A673 (cell line): ENCODE data around the gene PLEK. TPM values are rescaled to one million over a fixed set of nuclear protein-coding genes. Genes with fewer than 3 reads are reported as not detected.

ENCODE experiments used
- BruUV-seq: library from RNA; stranded (reverse); fragments of 400-500 nt; replicated peaks from 2 replicates; lab custom pipeline; 2021; lab: Mats Ljungman, UMichigan
- CTCF ChIA-PET: fragments of 300-600 bp; sonication (Branson Sonifier 250); formaldehyde crosslinking; loops from one replicate; lab custom pipeline; 2022; ENCODE audit warnings: antibody characterized with exemption; lab: Charles Lee
- POLR2A ChIA-PET: fragments of 300-600 bp; sonication (Branson Sonifier 250); formaldehyde crosslinking; loops from one replicate; lab custom pipeline; 2022; ENCODE audit warnings: antibody characterized with exemption; ENCODE audit not compliant: low non-redundant PET; lab: Charles Lee
- DNase-seq: peaks from one replicate; pipeline ENCODE4 v3.0.0-alpha.2; 2015; ENCODE audit warnings: low spot score
- H3K27ac ChIP-seq: fragments of 200-600 bp; sonication (generic); 2 replicates; pipeline ENCODE4 v1.5.1; 2016; ENCODE audit warnings: mixed run types, low read depth, mild to moderate bottlenecking, mixed read lengths, antibody characterized with exemption, low read length; ENCODE audit not compliant: poor library complexity, severe bottlenecking
- H3K27me3 ChIP-seq: fragments of 200-600 bp; sonication (generic); replicated peaks from 2 replicates; pipeline ENCODE4 v1.6.1; 2017; ENCODE audit warnings: mixed run types, low read depth, mild to moderate bottlenecking, mixed read lengths, antibody characterized with exemption, low read length; ENCODE audit not compliant: insufficient read depth, poor library complexity
- H3K36me3 ChIP-seq: fragments of 200-600 bp; sonication (generic); 2 replicates; pipeline ENCODE4 v1.6.1; 2016; ENCODE audit warnings: mixed run types, mild to moderate bottlenecking, mixed read lengths, antibody characterized with exemption, low read length; ENCODE audit not compliant: insufficient read depth, poor library complexity, severe bottlenecking
- H3K4me1 ChIP-seq: fragments of 200-600 bp; sonication (generic); 2 replicates; pipeline ENCODE4 v1.6.1; 2017; ENCODE audit warnings: mixed run types, mild to moderate bottlenecking, mixed read lengths, antibody characterized with exemption, low read length; ENCODE audit not compliant: insufficient read depth, poor library complexity, severe bottlenecking
- H3K4me3 ChIP-seq: fragments of 200-600 bp; sonication (generic); 2 replicates; pipeline ENCODE4 v1.5.1; 2016; ENCODE audit warnings: low read depth, mixed run types, mild to moderate bottlenecking, mixed read lengths, low read length; ENCODE audit not compliant: poor library complexity, severe bottlenecking
- H3K9me3 ChIP-seq: fragments of 200-600 bp; sonication (generic); 2 replicates; pipeline ENCODE4 v1.6.1; 2016; ENCODE audit warnings: mixed run types, low read depth, mild to moderate bottlenecking, mixed read lengths, antibody characterized with exemption, low read length; ENCODE audit not compliant: poor library complexity, severe bottlenecking
- CTCF ChIP-seq: fragments of 300-800, 200-600 bp; sonication (generic); conservative IDR thresholded peaks from 2 replicates; pipeline ENCODE4 v1.5.1; 2017; ENCODE audit warnings: low read depth, mild to moderate bottlenecking, antibody characterized with exemption, low read length, moderate library complexity, mixed read lengths
- EZH2 ChIP-seq: fragments of 200-600 bp; sonication (generic); IDR thresholded peaks from 2 replicates; pipeline ENCODE4 v1.6.1; 2017; ENCODE audit warnings: borderline replicate concordance, low read depth, mild to moderate bottlenecking, mixed read lengths, antibody characterized with exemption, low read length; ENCODE audit not compliant: poor library complexity, severe bottlenecking
- intact Hi-C: fragments of 100-400 bp; cut with micrococcal nuclease; formaldehyde crosslinking; loops from one replicate; pipeline ENCODE4 v1.10.0; 2022; ENCODE audit not compliant: unreplicated experiment
- total RNA-seq: library from RNA; stranded (reverse); gene quantifications from 2 replicates; pipeline ENCODE4 v1.2.3, GENCODE V29; 2021

Gene PLEK
- total RNA-seq, 1 experiment from 2014 or later = not detected

GRCh38 chr2:68357605-68358337, 7.3 kb upstream of the PLEK start:
- H3K36me3 ChIP-seq = no peaks in the 10 kb centered on the region
- no peak overlapping the region for H3K27ac ChIP-seq
- peak; percentile 41 for DNase-seq
- peak; percentile 52 for TF ChIP-seq CTCF
- TF ChIP-seq EZH2 = no peak
- no peaks in the 10 kb centered on the region for H3K4me1 ChIP-seq
- intact Hi-C loops = no loop called here
- no peak overlapping the region for H3K4me3 ChIP-seq
- no peaks in the 10 kb centered on the region for H3K27me3 ChIP-seq
- ChIA-PET CTCF (interaction anchor here (1.1 kb wide), 1 partner anchor 28 kb away, joined by 3 read pairs; no protein-coding TSS in a partner anchor), POLR2A (no interaction called here)
- H3K9me3 ChIP-seq = no peaks in the 10 kb centered on the region
- no TSS peak for BruUV-seq

- TF ChIP-seq EZH2 (no peak), CTCF (no peak)
- BruUV-seq = no TSS peak
- Histone ChIP-seq H3K4me1 (no peaks in the 10 kb centered on the region), H3K27ac (no peak overlapping the region), H3K4me3 (no peak overlapping the region), H3K9me3 (no peaks in the 10 kb centered on the region), H3K27me3 (no peaks in the 10 kb centered on the region), H3K36me3 (no peaks in the 10 kb centered on the region)
- intact Hi-C loops = no loop called here
- POLR2A ChIA-PET = no interaction called here
- no peak for DNase-seq
- CTCF ChIA-PET = interaction anchor here (0.6 kb wide), 1 partner anchor 224 kb away, joined by 3 read pairs; no protein-coding TSS in a partner anchor
Observed at GRCh38 chr2:68359889-68360288, 5.2 kb upstream of the PLEK start.

- no peaks in the 10 kb centered on the region for H3K27me3 ChIP-seq
- peak; percentile 86 for TF ChIP-seq CTCF
- no peak for TF ChIP-seq EZH2
- H3K9me3 ChIP-seq = no peaks in the 10 kb centered on the region
- DNase-seq = peak; percentile 87
- no peaks in the 10 kb centered on the region for H3K36me3 ChIP-seq
- intact Hi-C loops = loop anchor here (1.0 kb wide), 1 partner anchor 79 kb away; no protein-coding TSS in a partner anchor
- no peaks in the 10 kb centered on the region for H3K4me1 ChIP-seq
- H3K27ac ChIP-seq = no peak overlapping the region
- CTCF ChIA-PET = no interaction called here
- BruUV-seq = no TSS peak
- POLR2A ChIA-PET = no interaction called here
- H3K4me3 ChIP-seq = no peak overlapping the region
Observed at GRCh38 chr2:68362069-68362468, 3.0 kb upstream of the PLEK start.
